CD4-positive, alpha-beta memory T cell (primary cell): Measurements from ENCODE around the gene SS18L1. TPM values are rescaled to one million over a fixed set of nuclear protein-coding genes. Genes with fewer than 3 reads are reported as not detected.
A peak's percentile ranks its signal among the peaks of the same experiment; 100 is the strongest.
"Not testable (repeated sequence)": the region's sequence is repeated elsewhere in the genome, so short reads cannot be mapped to it uniquely, and the experiment has no call there.

Source experiments
- CTCF ChIA-PET: fragments of 350-600 bp; sonication (Branson Sonifier 250); formaldehyde crosslinking; loops from one replicate; lab custom pipeline; 2021; ENCODE audit warnings: inconsistent platforms; ENCODE audit not compliant: partially characterized antibody; lab: Charles Lee
- POLR2A ChIA-PET: fragments of 350-600 bp; sonication (Branson Sonifier 250); formaldehyde crosslinking; loops from one replicate; lab custom pipeline; 2021; ENCODE audit not compliant: partially characterized antibody; lab: Charles Lee
- DNase-seq, 5 donors: peaks; one replicate each; pipeline versions ENCODE4 v3.0.0 to v3.0.0-alpha.2; 2020 to 2022; ENCODE audit warnings: mixed read lengths in 1 of 5
- H3K27ac ChIP-seq: one replicate; pipeline ENCODE4 v1.7.0; 2013; ENCODE audit warnings: low read depth, low read length
- H3K27me3 ChIP-seq: 2 replicates; pipeline ENCODE4 v1.7.0; 2013; ENCODE audit warnings: mild to moderate bottlenecking, low read length, moderate library complexity; ENCODE audit not compliant: insufficient read depth
- H3K36me3 ChIP-seq: 2 replicates; pipeline ENCODE4 v1.7.0; 2013; ENCODE audit warnings: mild to moderate bottlenecking, low read length, moderate library complexity; ENCODE audit not compliant: insufficient read depth
- H3K4me1 ChIP-seq: 2 replicates; pipeline ENCODE4 v1.7.0; 2013; ENCODE audit warnings: mild to moderate bottlenecking, low read length, moderate library complexity; ENCODE audit not compliant: insufficient read depth
- H3K4me3 ChIP-seq, 2 donors: one replicate each; pipeline ENCODE4 v1.7.0; 2013; ENCODE audit warnings: low read length in 2 of 2, mild to moderate bottlenecking in 1 of 2
- H3K9me3 ChIP-seq, 2 donors: one replicate each; pipeline ENCODE4 v1.7.0; 2013; ENCODE audit warnings: low read length in 2 of 2, control low read depth in 1 of 2; ENCODE audit not compliant: control insufficient read depth in 1 of 2
- H3K27ac Mint-ChIP-seq, 7 donors: one replicate each; pipeline ENCODE4 v1.8.0; 2020 to 2021; ENCODE audit warnings: mixed read lengths in 7 of 7, mild to moderate bottlenecking in 6 of 7, inconsistent platforms in 3 of 7, moderate library complexity in 3 of 7
- H3K27me3 Mint-ChIP-seq, 2 donors: one replicate each; pipeline ENCODE4 v1.8.0; 2020 to 2021; ENCODE audit warnings: mixed read lengths in 2 of 2
- H3K36me3 Mint-ChIP-seq, 2 donors: one replicate each; pipeline ENCODE4 v1.8.0; 2020 to 2021; ENCODE audit warnings: mixed read lengths in 2 of 2, inconsistent platforms in 1 of 2, mild to moderate bottlenecking in 1 of 2
- H3K4me1 Mint-ChIP-seq, 4 donors: one replicate each; pipeline ENCODE4 v1.8.0; 2020 to 2021; ENCODE audit warnings: mixed read lengths in 4 of 4, mild to moderate bottlenecking in 1 of 4
- H3K4me3 Mint-ChIP-seq, 8 donors: one replicate each; pipeline ENCODE4 v1.8.0; 2020 to 2021; ENCODE audit warnings: mixed read lengths in 8 of 8, mild to moderate bottlenecking in 7 of 8, moderate library complexity in 6 of 8, inconsistent platforms in 3 of 8
- H3K9me3 Mint-ChIP-seq, 8 donors: one replicate each; pipeline ENCODE4 v1.8.0; 2020 to 2021; ENCODE audit warnings: mixed read lengths in 8 of 8, mild to moderate bottlenecking in 5 of 8, inconsistent platforms in 3 of 8, moderate library complexity in 1 of 8
- intact Hi-C: fragments of 100-400 bp; cut with micrococcal nuclease; formaldehyde crosslinking; loops from one replicate; pipeline ENCODE4 v1.15.1; 2023
- polyA plus RNA-seq, 2 donors: library from polyadenylated mRNA; unstranded; fragments of 300-500 nt; fragmentation: Illumina TruSeq; gene quantifications; one replicate each; pipeline ENCODE4 v1.2.3, GENCODE V29; 2021
- total RNA-seq, 2 experiments: library from RNA; stranded (reverse); gene quantifications; one replicate each; pipeline ENCODE4 v1.2.3, GENCODE V29; 2021

SS18L1 gene
- total and polyA plus RNA-seq, 4 experiments from 2014 or later, result 0.71 to 24.8 (median 12.0) TPM

GRCh38 chr20:62104791-62105345, 38.7 kb upstream of the SS18L1 start:
- Histone ChIP-seq H3K4me1 (no peaks in the 10 kb centered on the region), H3K27me3 (no peaks in the 10 kb centered on the region), H3K4me3 (no peak overlapping the region), H3K27ac (no peak overlapping the region), H3K36me3 (no peaks in the 10 kb centered on the region), H3K9me3 (peaks cover 5 to 31% of the 10 kb centered on the region in 2 donors)
- Mint-ChIP-seq H3K9me3 (peaks cover 0 to 99% (median 77%) of the 10 kb centered on the region in 8 donors), H3K27me3 (peaks cover 3 to 6% of the 10 kb centered on the region in 2 donors), H3K4me3 (no peak overlapping the region), H3K4me1 (peaks cover 0 to 2% (median 0%) of the 10 kb centered on the region in 4 donors), H3K27ac (peak overlapping the region in 1 of 7 donors; percentile 35), H3K36me3 (peaks cover 35 to 41% of the 10 kb centered on the region in 2 donors)
- intact Hi-C loops, result no loop called here
- ChIA-PET POLR2A (no interaction called here), CTCF (no interaction called here)
- no peak for DNase-seq

GRCh38 chr20:62105592-62105991, 38.0 kb upstream of the SS18L1 start:
- intact Hi-C loops, result no loop called here
- Histone ChIP-seq H3K36me3 (no peaks in the 10 kb centered on the region), H3K9me3 (peaks cover 5 to 35% of the 10 kb centered on the region in 2 donors), H3K4me3 (no peak overlapping the region), H3K27me3 (no peaks in the 10 kb centered on the region), H3K4me1 (no peaks in the 10 kb centered on the region), H3K27ac (no peak overlapping the region)
- Mint-ChIP-seq H3K27me3 (peaks cover 3 to 6% of the 10 kb centered on the region in 2 donors), H3K4me1 (peaks cover 0 to 2% (median 0%) of the 10 kb centered on the region in 4 donors), H3K9me3 (peaks cover 0 to 97% (median 79%) of the 10 kb centered on the region in 8 donors), H3K4me3 (peak overlapping the region in 1 of 8 donors; percentile 32), H3K27ac (no peak overlapping the region), H3K36me3 (peaks cover 35 to 46% of the 10 kb centered on the region in 2 donors)
- POLR2A ChIA-PET, result interaction anchor here (0.7 kb wide), 1 partner anchor 16 kb away, joined by 3 read pairs; no protein-coding TSS in a partner anchor
- CTCF ChIA-PET, result no interaction called here
- DNase-seq, result no peak

GRCh38 chr20:62111148-62111547, 32.4 kb upstream of the SS18L1 start:
- no peaks in the 10 kb centered on the region for H3K27me3 ChIP-seq
- ChIA-PET POLR2A (interaction anchor here (1.0 kb wide), 1 partner anchor 10 kb away, joined by 3 read pairs; no protein-coding TSS in a partner anchor), CTCF (no interaction called here)
- H3K4me3 ChIP-seq, result no peak overlapping the region
- H3K27ac ChIP-seq, result no peak overlapping the region
- Mint-ChIP-seq H3K36me3 (peaks cover 20 to 24% of the 10 kb centered on the region in 2 donors), H3K4me1 (peaks cover 0 to 4% (median under 1%) of the 10 kb centered on the region in 4 donors), H3K4me3 (no peak overlapping the region), H3K27me3 (no peaks in the 10 kb centered on the region), H3K27ac (no peak overlapping the region), H3K9me3 (peaks cover 0 to 92% (median 71%) of the 10 kb centered on the region in 8 donors)
- no peaks in the 10 kb centered on the region for H3K4me1 ChIP-seq
- DNase-seq, result no peak
- intact Hi-C loops, result no loop called here
- H3K36me3 ChIP-seq, result no peaks in the 10 kb centered on the region
- peaks cover 5 to 58% of the 10 kb centered on the region in 2 donors for H3K9me3 ChIP-seq

GRCh38 chr20:62112368-62112767, 31.2 kb upstream of the SS18L1 start:
- peaks cover 16 to 18% of the 10 kb centered on the region in 2 donors for H3K36me3 Mint-ChIP-seq
- no peak overlapping the region for H3K4me3 ChIP-seq
- ChIA-PET POLR2A (interaction anchor here (0.9 kb wide), 1 partner anchor 46 kb away, joined by 5 read pairs; the partner anchor contains the start of gene TAF4), CTCF (no interaction called here)
- no peaks in the 10 kb centered on the region for H3K27me3 ChIP-seq
- H3K4me1 ChIP-seq, result peaks cover 9% of the 10 kb centered on the region
- H3K9me3 Mint-ChIP-seq, result peaks cover 0 to 84% (median 61%) of the 10 kb centered on the region in 8 donors
- H3K4me1 Mint-ChIP-seq, result peaks cover 4 to 13% (median 7%) of the 10 kb centered on the region in 4 donors
- H3K4me3 Mint-ChIP-seq, result no peak overlapping the region
- no peaks in the 10 kb centered on the region for H3K36me3 ChIP-seq
- no peak for DNase-seq
- H3K9me3 ChIP-seq, result peaks cover 5 to 49% of the 10 kb centered on the region in 2 donors
- H3K27me3 Mint-ChIP-seq, result no peaks in the 10 kb centered on the region
- no peak overlapping the region for H3K27ac ChIP-seq
- intact Hi-C loops, result no loop called here
- no peak overlapping the region for H3K27ac Mint-ChIP-seq

- Histone ChIP-seq H3K9me3 (peaks cover 0 to 30% of the 10 kb centered on the region in 2 donors), H3K4me1 (peaks cover 29% of the 10 kb centered on the region), H3K36me3 (no peaks in the 10 kb centered on the region), H3K27ac (no peak overlapping the region), H3K4me3 (no peak overlapping the region), H3K27me3 (no peaks in the 10 kb centered on the region)
- Mint-ChIP-seq H3K4me1 (peaks cover 14 to 36% (median 23%) of the 10 kb centered on the region in 4 donors), H3K9me3 (peaks cover 0 to 62% (median 37%) of the 10 kb centered on the region in 8 donors), H3K4me3 (no peak overlapping the region), H3K36me3 (peaks cover 3 to 6% of the 10 kb centered on the region in 2 donors), H3K27me3 (no peaks in the 10 kb centered on the region), H3K27ac (peak overlapping the region in 1 of 7 donors; percentile 75)
- DNase-seq, result no peak
- ChIA-PET POLR2A (interaction anchor here (1.5 kb wide), 1 partner anchor 48 kb away, joined by 3 read pairs; no protein-coding TSS in a partner anchor), CTCF (interaction anchor here (1.4 to 1.8 kb wide), 2 partner anchors 22 to 27 kb away, joined by 3 to 5 read pairs; no protein-coding TSS in a partner anchor)
- intact Hi-C loops, result no loop called here
Observed at GRCh38 chr20:62114894-62115293, 28.7 kb upstream of the SS18L1 start.

- peaks cover 0 to 25% of the 10 kb centered on the region in 2 donors for H3K9me3 ChIP-seq
- H3K4me3 Mint-ChIP-seq, H3K27ac ChIP-seq, H3K36me3 ChIP-seq, H3K4me3 ChIP-seq, H3K27me3 Mint-ChIP-seq, DNase-seq, intact Hi-C loops, H3K36me3 Mint-ChIP-seq, H3K27me3 ChIP-seq: not testable (repeated sequence)
- POLR2A ChIA-PET, result interaction anchor here (0.9 to 1.5 kb wide), 2 partner anchors 49 to 50 kb away, joined by 3 read pairs; partner anchors contain the start of gene TAF4
- CTCF ChIA-PET, result interaction anchor here (1.8 kb wide), 1 partner anchor 26 kb away, joined by 5 read pairs; no protein-coding TSS in a partner anchor
- Mint-ChIP-seq H3K27ac (peak overlapping the region in 5 of 7 donors; percentile 10 to 74 (median 25)), H3K4me1 (peaks cover 14 to 42% (median 30%) of the 10 kb centered on the region in 4 donors), H3K9me3 (peaks cover 0 to 53% (median 29%) of the 10 kb centered on the region in 8 donors)
- peaks cover 31% of the 10 kb centered on the region for H3K4me1 ChIP-seq
Observed at GRCh38 chr20:62115800-62116407, 27.7 kb upstream of the SS18L1 start.
